CD4-positive, alpha-beta T cell treated with Interferon gamma for 1 hour (primary cell): ENCODE results near the gene BTN3A1.

Experiments
- DNase-seq: peaks from one replicate; pipeline ENCODE4 v3.0.0-alpha.2; 2020

Gene BTN3A1

DNA sequence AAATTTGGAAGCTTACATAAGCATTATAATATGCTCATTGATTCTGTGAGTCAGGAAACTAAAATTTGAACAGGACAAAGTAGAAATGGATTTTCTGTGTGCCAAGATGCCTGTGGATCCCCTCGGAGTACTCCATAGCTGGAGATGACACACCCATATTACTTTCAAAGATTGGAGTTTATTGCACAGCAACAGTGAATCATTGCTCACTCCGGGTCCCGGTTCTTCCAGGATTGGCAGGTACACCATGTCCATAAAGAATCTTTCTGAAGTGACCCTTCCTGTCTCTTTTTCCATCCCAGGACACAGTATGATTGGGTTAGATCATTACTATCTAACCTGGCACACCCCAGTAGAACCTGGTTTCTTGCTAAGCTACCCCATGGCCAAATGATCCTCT, 21.8 kb upstream of the BTN3A1 start:
- DNase-seq = no peak

DNA sequence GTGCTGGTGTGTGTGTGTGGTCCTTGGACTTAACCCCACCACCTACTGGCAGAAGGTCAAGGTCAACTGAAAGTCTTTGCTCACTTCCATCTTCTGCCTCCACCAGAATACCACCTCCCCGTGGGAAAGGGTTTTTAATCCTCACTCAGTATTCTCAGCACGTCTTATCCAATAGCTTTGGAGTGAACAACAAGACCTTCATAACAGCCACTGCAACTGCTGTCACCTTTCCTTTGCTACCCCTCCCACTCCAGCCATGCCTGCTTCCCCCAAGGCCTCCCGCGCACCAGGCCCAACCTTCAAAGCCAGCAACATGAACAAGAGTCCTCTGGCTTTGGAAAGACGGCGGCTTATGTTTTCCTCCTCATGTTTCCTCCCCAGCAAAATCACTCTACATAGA, 20.0 kb upstream of the BTN3A1 start:
- no peak for DNase-seq

- DNase-seq = no peak
These were observed 18.3 kb upstream of the BTN3A1 start for GRCh38 chr6:26383624-26384417.

DNA sequence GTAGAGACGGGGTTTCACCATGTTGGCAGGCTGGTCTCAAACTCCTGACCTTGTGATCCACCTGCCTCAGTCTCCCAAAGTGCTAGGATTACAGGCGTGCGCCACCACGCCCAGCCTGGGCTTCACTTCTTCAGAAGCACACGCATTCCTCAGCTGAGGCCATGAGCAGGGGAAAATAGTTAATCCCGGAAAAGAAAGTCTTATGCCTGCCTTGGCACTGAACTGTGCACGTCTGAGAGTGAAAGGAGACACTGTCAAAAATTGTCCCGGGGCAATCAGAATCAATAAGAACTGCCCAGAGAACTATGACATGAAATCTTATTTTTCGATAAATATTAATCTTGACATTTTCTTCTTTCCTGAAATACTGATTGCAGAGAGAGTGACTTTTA, 16.3 kb upstream of the BTN3A1 start:
- no peak for DNase-seq

GRCh38 chr6:26387565-26387964, 14.5 kb upstream of the BTN3A1 start:
- DNase-seq = no peak

- no peak for DNase-seq
These were observed 14.1 kb upstream of the BTN3A1 start for GRCh38 chr6:26388014-26388413.

DNA sequence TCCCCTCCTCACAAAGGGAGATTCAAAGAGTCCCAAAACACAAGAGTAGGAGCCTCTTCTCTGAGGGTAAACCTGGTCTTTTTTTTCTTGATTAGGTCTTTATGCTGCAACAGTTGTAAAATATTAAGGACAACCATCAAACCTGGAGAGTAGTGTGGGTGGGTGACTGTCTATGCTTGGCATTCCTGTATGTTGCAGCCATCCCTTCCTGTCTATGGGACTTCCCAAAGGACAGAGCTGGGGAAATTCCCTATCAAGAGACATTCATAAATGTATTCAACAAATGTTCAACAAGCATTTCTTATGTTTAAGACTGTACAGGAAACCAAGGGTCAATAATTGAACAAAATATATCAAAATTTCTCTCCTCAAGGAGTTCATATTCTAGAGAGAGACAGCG, 13.6 kb upstream of the BTN3A1 start:
- no peak for DNase-seq

DNA sequence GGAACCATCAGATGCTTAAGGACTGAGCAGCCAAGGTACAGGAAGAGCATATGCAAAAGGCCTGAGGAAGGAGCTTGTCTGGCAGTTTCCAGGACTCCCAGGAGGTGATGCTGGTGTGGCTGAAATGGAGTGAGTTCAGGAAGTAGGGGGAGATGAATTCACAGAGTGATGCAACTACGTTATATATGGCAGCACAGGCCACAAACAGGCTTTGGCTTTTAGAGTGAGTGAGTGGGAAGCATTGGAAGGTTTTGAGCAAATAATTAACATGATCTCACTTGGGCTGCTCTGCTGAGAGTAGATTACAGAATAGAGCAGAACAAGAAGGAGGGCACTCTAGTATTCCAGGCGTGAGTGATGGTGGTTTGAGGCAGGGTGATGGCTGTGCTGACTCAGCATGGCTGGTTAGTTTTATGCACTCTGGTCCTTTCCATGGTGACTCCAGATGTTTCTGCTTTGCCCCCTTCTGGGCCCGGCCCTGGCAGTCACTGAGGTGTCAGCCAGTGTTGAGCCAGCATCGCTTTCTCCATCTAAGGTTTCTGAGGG, 12.7 kb upstream of the BTN3A1 start:
- DNase-seq = no peak

- no peak for DNase-seq
These were observed 11.5 kb upstream of the BTN3A1 start for GRCh38 chr6:26390531-26390930.

GRCh38 chr6:26392932-26393636, 9.0 kb upstream of the BTN3A1 start:
- DNase-seq = no peak

DNA sequence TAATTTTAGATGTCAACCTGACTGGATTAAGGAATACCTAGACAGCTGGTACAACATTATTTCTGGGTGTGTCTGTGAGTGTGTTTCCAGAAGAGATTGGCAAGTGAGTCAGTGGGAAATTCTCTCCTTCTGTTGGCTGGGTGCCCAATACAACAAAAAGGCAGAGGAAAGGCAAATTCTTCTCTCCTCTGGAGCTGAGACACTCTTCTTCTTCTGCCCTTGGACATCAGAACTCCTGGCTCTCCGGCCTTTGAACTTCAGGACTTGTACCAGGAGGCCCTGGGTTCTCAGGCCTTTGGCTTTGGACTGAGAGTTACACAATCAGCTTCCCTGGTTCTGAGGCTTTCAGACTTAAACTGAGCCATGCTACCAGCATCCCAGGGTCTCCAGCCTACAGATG, 7.8 kb upstream of the BTN3A1 start:
- no peak for DNase-seq

DNA sequence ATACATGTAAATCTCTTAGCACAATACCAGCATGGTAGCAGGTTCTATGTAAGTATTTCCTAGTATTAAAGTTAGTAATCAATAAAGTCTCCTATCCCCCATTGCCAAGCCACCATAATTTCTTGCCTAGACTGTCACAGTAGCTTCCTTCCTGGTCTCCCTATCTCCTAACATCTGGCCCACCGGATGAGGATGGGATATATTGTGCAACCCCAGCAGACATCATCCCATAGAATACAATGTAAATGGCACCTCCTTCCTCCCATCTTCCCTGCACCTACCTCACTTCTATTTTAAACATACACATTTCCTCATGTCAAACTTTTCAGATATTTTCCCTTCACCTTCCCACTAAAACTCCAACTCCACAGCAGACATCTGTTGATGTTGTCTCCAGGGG, 3.5 kb upstream of the BTN3A1 start:
- DNase-seq = no peak

DNA sequence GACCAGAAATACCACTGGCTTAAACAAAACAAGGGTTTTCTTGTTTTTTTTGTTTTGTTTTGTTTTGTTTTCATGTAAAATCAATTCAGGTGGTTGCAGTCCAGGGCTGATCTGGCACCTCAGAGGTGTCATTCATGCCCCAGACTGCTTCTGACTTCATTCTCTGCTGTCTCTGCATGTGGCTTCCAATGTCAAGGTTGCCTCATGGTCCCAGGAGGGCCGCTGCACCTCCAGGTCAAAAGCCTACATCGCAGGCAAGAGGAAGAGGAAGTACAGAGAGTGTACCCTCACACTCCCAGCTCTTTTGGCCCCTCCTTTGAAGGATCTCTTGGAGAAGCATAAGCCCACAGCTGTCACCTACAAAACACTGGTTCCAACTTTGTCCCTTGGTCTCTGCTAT, 1.4 kb upstream of the BTN3A1 start:
- DNase-seq = no peak

DNA sequence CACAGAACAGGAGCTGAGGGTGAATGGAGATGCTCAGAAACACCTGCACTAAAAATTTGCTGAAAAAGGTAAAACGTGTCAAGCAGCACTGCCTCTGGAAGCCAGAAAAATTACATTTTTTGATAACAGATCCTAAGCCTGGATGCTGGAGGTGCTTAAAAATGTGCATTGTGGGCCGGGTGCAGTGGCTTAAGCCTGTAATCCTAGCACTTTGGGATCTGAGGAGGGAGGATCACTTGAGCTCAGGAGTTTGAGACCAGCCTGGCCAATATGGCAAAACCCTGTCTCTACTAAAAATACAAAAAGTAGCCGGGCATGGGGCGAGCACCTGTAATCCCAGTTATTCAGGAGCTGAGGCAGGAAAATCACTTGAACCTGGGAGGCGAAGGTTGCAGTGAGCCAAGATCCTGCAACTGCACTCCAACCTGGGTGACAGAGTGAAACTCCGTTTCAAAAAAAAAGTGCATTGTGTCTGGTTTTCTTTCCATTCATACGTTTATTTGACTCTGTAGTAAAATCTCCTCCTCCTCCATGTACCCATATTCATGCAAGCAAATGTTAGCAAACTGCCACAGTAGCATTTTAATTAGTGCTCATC, 587 bp upstream of the BTN3A1 start:
- no peak for DNase-seq

DNA sequence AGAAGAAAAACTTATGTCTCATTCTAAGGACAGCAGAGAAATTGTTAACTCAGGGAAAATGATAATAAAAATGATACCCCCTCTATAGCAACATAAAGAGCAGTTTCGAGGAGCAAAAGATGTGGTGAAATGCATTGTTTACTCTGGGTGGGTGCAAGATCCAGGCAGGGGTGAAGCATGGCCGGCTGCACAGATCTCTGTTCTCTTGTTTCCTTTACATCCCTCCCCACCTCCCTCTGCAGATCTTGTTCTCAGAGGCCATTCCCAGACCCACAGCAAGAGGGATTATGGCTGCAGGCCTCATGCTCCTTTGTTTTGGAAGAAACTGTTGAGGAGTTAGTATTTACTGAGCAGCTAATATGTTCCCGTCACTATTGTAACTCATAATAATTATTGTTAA, 1.8 kb downstream of the BTN3A1 start:
- DNase-seq = no peak

DNA sequence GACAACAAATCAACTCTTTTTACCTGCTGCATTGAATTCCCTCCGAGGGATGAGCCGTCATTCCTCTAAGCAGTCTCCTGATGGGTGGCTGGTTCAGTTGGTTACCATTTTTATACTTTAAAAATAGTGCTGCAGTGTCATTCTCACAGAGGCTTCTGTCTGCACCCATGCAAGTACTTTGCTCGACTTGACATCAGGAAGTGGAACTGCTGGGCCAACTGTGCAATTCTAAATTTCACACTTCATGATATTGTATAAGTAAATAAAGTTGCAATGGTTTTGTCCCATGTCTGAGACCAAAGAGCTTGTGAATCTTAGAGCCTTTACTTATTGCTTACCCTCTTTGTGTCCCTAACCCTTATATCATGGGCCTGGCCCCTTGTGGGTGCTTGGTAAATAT, 2.5 kb downstream of the BTN3A1 start:
- DNase-seq = no peak

- no peak for DNase-seq
These were observed 7.0 kb downstream of the BTN3A1 start for GRCh38 chr6:26408828-26409730.

- DNase-seq = no peak
These were observed 9.7 kb downstream of the BTN3A1 start for GRCh38 chr6:26411751-26412150.

DNA sequence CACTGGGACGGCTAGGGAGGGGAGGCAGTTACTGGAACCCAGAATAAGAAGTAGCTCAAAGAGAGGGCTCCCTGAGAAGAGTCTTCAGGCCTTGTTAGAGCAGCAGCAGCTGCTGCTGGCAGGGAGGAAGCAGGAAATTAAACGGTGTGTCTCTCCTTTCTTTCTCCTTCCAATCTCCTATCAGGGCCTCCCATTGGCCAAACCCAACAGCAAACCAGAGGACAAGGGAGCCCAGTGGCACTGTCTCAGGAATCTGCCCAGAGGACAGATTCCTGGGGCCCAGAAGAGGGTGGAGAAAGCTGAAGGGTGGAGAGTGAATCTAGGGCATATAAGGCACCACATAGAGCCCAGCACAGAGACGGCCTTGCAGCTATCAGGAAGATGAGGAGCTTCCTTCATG, 10.2 kb downstream of the BTN3A1 start:
- DNase-seq = no peak

GRCh38 chr6:26412954-26413353, 10.9 kb downstream of the BTN3A1 start:
- DNase-seq = no peak

DNA sequence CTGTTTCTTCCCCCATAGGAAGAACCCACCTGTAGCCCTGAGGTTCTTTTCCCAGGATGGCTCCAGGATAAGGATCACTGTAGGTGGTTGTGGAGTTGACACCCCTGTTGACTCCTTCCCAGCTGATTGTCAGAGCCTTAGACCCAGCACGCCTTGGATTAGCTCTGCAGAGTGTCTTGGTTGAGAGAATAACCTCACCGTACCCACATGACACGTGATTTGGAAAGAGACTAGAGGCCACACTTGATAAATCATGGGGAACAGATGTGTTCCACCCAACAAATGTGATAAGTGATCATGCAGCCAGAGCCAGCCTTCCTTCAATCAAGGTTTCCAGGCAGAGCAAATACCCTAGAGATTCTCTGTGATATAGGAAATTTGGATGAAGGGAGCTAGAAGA, 12.2 kb downstream of the BTN3A1 start:
- no peak for DNase-seq

- DNase-seq = no peak
These were observed 13.1 kb downstream of the BTN3A1 start for GRCh38 chr6:26415036-26415614.

DNA sequence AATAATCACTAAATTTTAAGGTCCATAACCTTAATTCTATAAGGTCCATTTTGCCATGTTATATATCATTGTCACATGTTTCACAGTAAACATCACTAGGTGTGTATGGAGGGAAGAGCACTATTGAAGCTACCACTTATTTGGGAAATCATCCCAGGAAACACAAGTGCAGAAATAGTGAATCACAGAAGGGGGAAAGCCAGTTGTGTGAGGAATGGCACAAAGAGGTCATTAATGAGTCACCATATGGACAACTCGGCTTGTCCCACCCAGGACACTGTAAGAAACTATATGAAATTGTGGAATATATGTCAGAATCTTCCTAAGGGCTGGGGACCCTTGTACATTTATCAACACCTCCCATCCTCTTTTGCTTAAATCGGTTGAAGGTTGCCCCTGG, 13.7 kb downstream of the BTN3A1 start:
- no peak for DNase-seq
